Tibial nerve (tissue), 3 donors: Measurements from ENCODE around the gene ADGRF4.

Experiments
- CTCF ChIP-seq, 5 experiments: fragments of 200-600 bp in 3 of 5; fragments of 450-650 bp in 2 of 5; sonication (generic) in 3 of 5; IDR thresholded peaks; one replicate each; pipeline ENCODE4 v1.5.1; 2016 to 2019; ENCODE audit warnings: antibody characterized with exemption in 5 of 5, mild to moderate bottlenecking in 3 of 5, moderate library complexity in 2 of 5
- POLR2A ChIP-seq, 2 donors: fragments of 450-650 bp; IDR thresholded peaks; one replicate each; pipeline ENCODE4 v1.6.1; 2017; ENCODE audit warnings: antibody characterized with exemption in 2 of 2, mild to moderate bottlenecking in 2 of 2, moderate library complexity in 2 of 2

- TF ChIP-seq CTCF (IDR thresholded peaks at IDR 0.05) (no peak), POLR2A (IDR thresholded peaks at IDR 0.05) (no peak)
Measured at GRCh38 chr6:47713200-47713599, 14.8 kb downstream of the ADGRF4 start.
